GM23338 (cell line): ENCODE results near the gene KCNT1. TPM values are rescaled to one million over a fixed set of nuclear protein-coding genes. Genes with fewer than 3 reads are reported as not detected.

Experiments used
- ATAC-seq: fragments of 200-7000 bp; cut with Tn5 transposase; 3 replicates; pipeline ENCODE4 v1.9.1; 2020
- DNase-seq: peaks from one replicate; pipeline ENCODE4 v3.0.0-alpha.2; 2015; ENCODE audit warnings: low spot score
- H2AFZ ChIP-seq: fragments of 200-600 bp; sonication (generic); 2 replicates; pipeline ENCODE4 v1.8.0; 2016; ENCODE audit warnings: antibody characterized with exemption, mild to moderate bottlenecking, moderate library complexity
- H3F3A ChIP-seq: fragments of 200-600 bp; sonication (generic); replicated peaks from 2 replicates; pipeline ENCODE4 v1.8.0; 2017; ENCODE audit warnings: antibody characterized with exemption, mixed run types, low read depth
- H3K27ac ChIP-seq: fragments of 200-600 bp; sonication (generic); 2 replicates; pipeline ENCODE4 v1.6.1; 2016; ENCODE audit warnings: low read depth
- H3K27me3 ChIP-seq: fragments of 200-600 bp; sonication (generic); 2 replicates; pipeline ENCODE4 v1.8.0; 2016; ENCODE audit warnings: mild to moderate bottlenecking, mixed run types, moderate library complexity; ENCODE audit not compliant: insufficient read depth
- H3K36me3 ChIP-seq: fragments of 200-600 bp; sonication (generic); 2 replicates; pipeline ENCODE4 v1.8.0; 2016; ENCODE audit warnings: mild to moderate bottlenecking; ENCODE audit not compliant: insufficient read depth
- H3K4me1 ChIP-seq: fragments of 200-600 bp; sonication (generic); 2 replicates; pipeline ENCODE4 v1.8.0; 2016; ENCODE audit warnings: mild to moderate bottlenecking, moderate library complexity; ENCODE audit not compliant: insufficient read depth
- H3K4me2 ChIP-seq: fragments of 200-600 bp; sonication (generic); 2 replicates; pipeline ENCODE4 v1.7.1; 2017; ENCODE audit warnings: mixed run types
- H3K4me3 ChIP-seq: fragments of 200-600 bp; sonication (generic); 2 replicates; pipeline ENCODE4 v1.6.1; 2016; ENCODE audit warnings: mixed run types
- H3K79me2 ChIP-seq: fragments of 200-600 bp; sonication (generic); replicated peaks from 2 replicates; pipeline ENCODE4 v1.8.0; 2017; ENCODE audit warnings: mild to moderate bottlenecking; ENCODE audit not compliant: insufficient read depth
- H3K9me2 ChIP-seq: fragments of 200-600 bp; sonication (generic); 2 replicates; pipeline ENCODE4 v1.8.0; 2017; ENCODE audit not compliant: insufficient read depth
- H4K20me1 ChIP-seq: fragments of 200-600 bp; sonication (generic); replicated peaks from 2 replicates; pipeline ENCODE4 v1.8.0; 2017; ENCODE audit warnings: mild to moderate bottlenecking; ENCODE audit not compliant: insufficient read depth
- H3K27ac Mint-ChIP-seq: 2 replicates; pipeline ENCODE4 v1.8.0; 2020; ENCODE audit warnings: inconsistent platforms, mild to moderate bottlenecking, moderate library complexity, mixed read lengths
- H3K27me3 Mint-ChIP-seq: 3 replicates; pipeline ENCODE4 v1.8.0; 2022; ENCODE audit warnings: low read depth, mild to moderate bottlenecking, moderate library complexity, mixed read lengths, inconsistent platforms; ENCODE audit not compliant: insufficient read depth, poor library complexity
- H3K36me3 Mint-ChIP-seq: 3 replicates; pipeline ENCODE4 v1.8.0; 2021; ENCODE audit warnings: low read depth, mild to moderate bottlenecking, inconsistent platforms, moderate library complexity, mixed read lengths
- H3K4me1 Mint-ChIP-seq: 3 replicates; pipeline ENCODE4 v1.8.0; 2020; ENCODE audit warnings: mild to moderate bottlenecking, inconsistent platforms, mixed read lengths
- H3K4me3 Mint-ChIP-seq: 3 replicates; pipeline ENCODE4 v1.8.0; 2021; ENCODE audit warnings: moderate library complexity, mild to moderate bottlenecking, inconsistent platforms, mixed read lengths
- H3K9me3 Mint-ChIP-seq: 3 replicates; pipeline ENCODE4 v1.8.0; 2020; ENCODE audit warnings: moderate library complexity, mild to moderate bottlenecking, inconsistent platforms, mixed read lengths
- CREB1 ChIP-seq: fragments of 250-450 bp; sonication (Bioruptor Pico); IDR thresholded peaks from 2 replicates; pipeline ENCODE4 v1.5.0; 2020; ENCODE audit warnings: low read depth, mild to moderate bottlenecking, moderate library complexity
- EZH2 ChIP-seq: fragments of 200-600 bp; sonication (generic); IDR thresholded peaks from one replicate; pipeline ENCODE4 v1.8.0; 2017; ENCODE audit warnings: antibody characterized with exemption, mild to moderate bottlenecking, low read depth; ENCODE audit not compliant: unreplicated experiment
- EZH2phosphoT487 ChIP-seq: fragments of 200-600 bp; sonication (generic); IDR thresholded peaks from one replicate; pipeline ENCODE4 v1.8.1; 2018; ENCODE audit warnings: antibody characterized with exemption; ENCODE audit not compliant: unreplicated experiment
- JUNB ChIP-seq: IDR thresholded peaks from one replicate; pipeline ENCODE4 v1.6.1; 2016; ENCODE audit warnings: antibody characterized with exemption; ENCODE audit not compliant: unreplicated experiment
- NANOG ChIP-seq: IDR thresholded peaks from 2 replicates; pipeline ENCODE4 v1.6.1; 2016; ENCODE audit warnings: antibody characterized with exemption, borderline replicate concordance
- POLR2AphosphoS5 ChIP-seq: IDR thresholded peaks from 2 replicates; pipeline ENCODE4 v1.6.1; 2016; ENCODE audit warnings: antibody characterized with exemption, low read depth
- STAT1 ChIP-seq: IDR thresholded peaks from one replicate; pipeline ENCODE4 v1.6.1; 2016; ENCODE audit warnings: antibody characterized with exemption; ENCODE audit not compliant: unreplicated experiment
- ZNF114 ChIP-seq: fragments of 250-450 bp; sonication (Bioruptor Pico); IDR thresholded peaks from 2 replicates; pipeline ENCODE4 v1.5.0; 2020; ENCODE audit warnings: mild to moderate bottlenecking, moderate library complexity
- ZNF331 ChIP-seq: fragments of 250-450 bp; sonication (Bioruptor Pico); IDR thresholded peaks from 2 replicates; pipeline ENCODE4 v1.5.0; 2020; ENCODE audit warnings: low read depth, mild to moderate bottlenecking, moderate library complexity
- polyA plus RNA-seq: library from polyadenylated mRNA; unstranded; fragments of >200 nt; fragmentation: Nextera tagmentation; extraction: Ambion mirVana; gene quantifications from 2 replicates; pipeline ENCODE4 v1.2.1, GENCODE V29; 2016
- total RNA-seq: library from RNA; depleted of rRNA; stranded (reverse); fragments of >200 nt; shearing (Covaris generic); gene quantifications from 2 replicates; pipeline ENCODE4 v1.2.3, GENCODE V29; 2014
- TF ChIP-seq, protein P1 (sequence below): fragments of 250-450 bp; sonication (Bioruptor Pico); IDR thresholded peaks from 2 replicates; pipeline ENCODE4 v1.5.0; 2020; ENCODE audit warnings: mild to moderate bottlenecking, moderate library complexity
- TF ChIP-seq, protein P2 (sequence below): IDR thresholded peaks from one replicate; pipeline ENCODE4 v1.6.1; 2018; ENCODE audit warnings: antibody characterized with exemption; ENCODE audit not compliant: unreplicated experiment

Gene KCNT1
- total and polyA plus RNA-seq, 2 experiments from 2014 or later = 0.05 to 0.28 TPM

DNA sequence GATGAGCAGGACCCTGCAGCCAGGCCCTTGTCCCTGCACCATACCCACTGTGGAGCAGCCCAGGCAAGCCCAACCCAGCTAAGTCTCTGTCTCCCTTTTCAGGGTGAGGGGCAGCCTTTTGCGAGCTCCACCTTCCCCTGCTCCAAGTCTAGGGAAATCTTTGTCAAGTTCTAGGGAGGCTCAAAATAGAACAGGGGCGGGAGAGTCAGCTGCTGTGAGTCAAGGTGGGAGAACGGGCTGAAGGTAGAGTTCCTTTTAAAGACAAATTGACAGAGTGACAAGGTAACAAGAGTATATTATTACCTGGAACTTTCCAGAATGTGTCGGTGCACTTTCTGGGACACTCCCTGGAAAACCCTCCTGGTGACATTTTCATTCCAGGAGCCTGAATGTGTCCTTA is 64.7 kb downstream of the KCNT1 start:
- H3K27me3 Mint-ChIP-seq = peaks cover 12% of the 10 kb centered on the region
- no peak for TF ChIP-seq POLR2AphosphoS5
- no peak for TF ChIP-seq STAT1
- DNase-seq = no peak

DNA sequence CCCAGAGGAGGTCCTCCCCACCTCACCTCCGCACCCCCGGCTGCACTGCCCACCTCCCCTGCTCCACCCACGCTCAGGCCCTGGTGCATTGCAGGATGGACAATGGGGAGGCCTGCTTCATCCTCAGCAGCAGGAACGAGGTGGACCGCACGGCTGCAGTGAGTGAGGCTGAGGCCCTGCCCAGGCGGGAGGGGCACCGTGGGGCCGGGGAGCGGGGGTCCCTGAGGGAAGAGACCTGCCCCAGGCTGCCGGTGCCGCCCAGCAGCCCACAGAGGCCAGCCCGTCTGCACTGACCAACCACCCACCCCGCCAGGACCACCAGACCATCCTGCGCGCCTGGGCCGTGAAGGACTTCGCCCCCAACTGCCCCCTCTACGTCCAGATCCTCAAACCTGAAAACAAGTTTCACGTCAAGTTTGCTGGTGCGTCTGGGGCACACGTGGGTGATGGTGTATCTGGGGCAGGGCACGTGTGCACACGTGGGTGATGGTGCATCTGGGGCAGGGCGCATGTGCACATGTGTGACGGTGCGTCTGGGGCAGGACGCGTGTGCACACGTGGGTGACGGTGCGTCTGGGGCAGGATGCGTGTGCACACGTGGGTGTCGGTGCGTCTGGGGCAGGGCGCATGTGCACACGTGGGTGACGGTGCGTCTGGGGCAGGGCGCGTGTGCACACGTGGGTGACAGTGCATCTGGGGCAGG is 66.7 kb downstream of the KCNT1 start:
- no peaks in the 10 kb centered on the region for H3K27me3 ChIP-seq
- no peak overlapping the region for H3K4me2 ChIP-seq
- no peaks in the 10 kb centered on the region for H3K4me1 Mint-ChIP-seq
- H4K20me1 ChIP-seq = no peaks in the 10 kb centered on the region
- ATAC-seq (no peak), DNase-seq (no peak)
- peaks cover 16% of the 10 kb centered on the region for H3K9me3 Mint-ChIP-seq
- no peaks in the 10 kb centered on the region for H3K79me2 ChIP-seq
- no peak overlapping the region for H3K27ac ChIP-seq
- TF ChIP-seq ZNF114 (no peak), CREB1 (no peak), EZH2phosphoT487 (no peak), ZNF331 (CRISPR knock-in tag) (no peak), EZH2 (no peak), NANOG (no peak), POLR2AphosphoS5 (no peak), JUNB (no peak)
- TF ChIP-seq, protein P1, sequence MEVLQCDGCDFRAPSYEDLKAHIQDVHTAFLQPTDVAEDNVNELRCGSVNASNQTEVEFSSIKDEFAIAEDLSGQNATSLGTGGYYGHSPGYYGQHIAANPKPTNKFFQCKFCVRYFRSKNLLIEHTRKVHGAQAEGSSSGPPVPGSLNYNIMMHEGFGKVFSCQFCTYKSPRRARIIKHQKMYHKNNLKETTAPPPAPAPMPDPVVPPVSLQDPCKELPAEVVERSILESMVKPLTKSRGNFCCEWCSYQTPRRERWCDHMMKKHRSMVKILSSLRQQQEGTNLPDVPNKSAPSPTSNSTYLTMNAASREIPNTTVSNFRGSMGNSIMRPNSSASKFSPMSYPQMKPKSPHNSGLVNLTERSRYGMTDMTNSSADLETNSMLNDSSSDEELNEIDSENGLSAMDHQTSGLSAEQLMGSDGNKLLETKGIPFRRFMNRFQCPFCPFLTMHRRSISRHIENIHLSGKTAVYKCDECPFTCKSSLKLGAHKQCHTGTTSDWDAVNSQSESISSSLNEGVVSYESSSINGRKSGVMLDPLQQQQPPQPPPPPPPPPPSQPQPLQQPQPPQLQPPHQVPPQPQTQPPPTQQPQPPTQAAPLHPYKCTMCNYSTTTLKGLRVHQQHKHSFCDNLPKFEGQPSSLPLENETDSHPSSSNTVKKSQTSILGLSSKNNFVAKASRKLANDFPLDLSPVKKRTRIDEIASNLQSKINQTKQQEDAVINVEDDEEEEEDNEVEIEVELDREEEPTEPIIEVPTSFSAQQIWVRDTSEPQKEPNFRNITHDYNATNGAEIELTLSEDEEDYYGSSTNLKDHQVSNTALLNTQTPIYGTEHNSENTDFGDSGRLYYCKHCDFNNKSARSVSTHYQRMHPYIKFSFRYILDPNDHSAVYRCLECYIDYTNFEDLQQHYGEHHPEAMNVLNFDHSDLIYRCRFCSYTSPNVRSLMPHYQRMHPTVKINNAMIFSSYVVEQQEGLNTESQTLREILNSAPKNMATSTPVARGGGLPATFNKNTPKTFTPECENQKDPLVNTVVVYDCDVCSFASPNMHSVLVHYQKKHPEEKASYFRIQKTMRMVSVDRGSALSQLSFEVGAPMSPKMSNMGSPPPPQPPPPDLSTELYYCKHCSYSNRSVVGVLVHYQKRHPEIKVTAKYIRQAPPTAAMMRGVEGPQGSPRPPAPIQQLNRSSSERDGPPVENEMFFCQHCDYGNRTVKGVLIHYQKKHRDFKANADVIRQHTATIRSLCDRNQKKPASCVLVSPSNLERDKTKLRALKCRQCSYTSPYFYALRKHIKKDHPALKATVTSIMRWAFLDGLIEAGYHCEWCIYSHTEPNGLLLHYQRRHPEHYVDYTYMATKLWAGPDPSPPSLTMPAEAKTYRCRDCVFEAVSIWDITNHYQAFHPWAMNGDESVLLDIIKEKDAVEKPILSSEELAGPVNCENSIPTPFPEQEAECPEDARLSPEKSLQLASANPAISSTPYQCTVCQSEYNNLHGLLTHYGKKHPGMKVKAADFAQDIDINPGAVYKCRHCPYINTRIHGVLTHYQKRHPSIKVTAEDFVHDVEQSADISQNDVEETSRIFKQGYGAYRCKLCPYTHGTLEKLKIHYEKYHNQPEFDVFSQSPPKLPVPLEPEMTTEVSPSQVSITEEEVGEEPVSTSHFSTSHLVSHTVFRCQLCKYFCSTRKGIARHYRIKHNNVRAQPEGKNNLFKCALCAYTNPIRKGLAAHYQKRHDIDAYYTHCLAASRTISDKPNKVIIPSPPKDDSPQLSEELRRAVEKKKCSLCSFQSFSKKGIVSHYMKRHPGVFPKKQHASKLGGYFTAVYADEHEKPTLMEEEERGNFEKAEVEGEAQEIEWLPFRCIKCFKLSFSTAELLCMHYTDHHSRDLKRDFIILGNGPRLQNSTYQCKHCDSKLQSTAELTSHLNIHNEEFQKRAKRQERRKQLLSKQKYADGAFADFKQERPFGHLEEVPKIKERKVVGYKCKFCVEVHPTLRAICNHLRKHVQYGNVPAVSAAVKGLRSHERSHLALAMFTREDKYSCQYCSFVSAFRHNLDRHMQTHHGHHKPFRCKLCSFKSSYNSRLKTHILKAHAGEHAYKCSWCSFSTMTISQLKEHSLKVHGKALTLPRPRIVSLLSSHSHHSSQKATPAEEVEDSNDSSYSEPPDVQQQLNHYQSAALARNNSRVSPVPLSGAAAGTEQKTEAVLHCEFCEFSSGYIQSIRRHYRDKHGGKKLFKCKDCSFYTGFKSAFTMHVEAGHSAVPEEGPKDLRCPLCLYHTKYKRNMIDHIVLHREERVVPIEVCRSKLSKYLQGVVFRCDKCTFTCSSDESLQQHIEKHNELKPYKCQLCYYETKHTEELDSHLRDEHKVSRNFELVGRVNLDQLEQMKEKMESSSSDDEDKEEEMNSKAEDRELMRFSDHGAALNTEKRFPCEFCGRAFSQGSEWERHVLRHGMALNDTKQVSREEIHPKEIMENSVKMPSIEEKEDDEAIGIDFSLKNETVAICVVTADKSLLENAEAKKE = no peak
- TF ChIP-seq, protein P2, sequence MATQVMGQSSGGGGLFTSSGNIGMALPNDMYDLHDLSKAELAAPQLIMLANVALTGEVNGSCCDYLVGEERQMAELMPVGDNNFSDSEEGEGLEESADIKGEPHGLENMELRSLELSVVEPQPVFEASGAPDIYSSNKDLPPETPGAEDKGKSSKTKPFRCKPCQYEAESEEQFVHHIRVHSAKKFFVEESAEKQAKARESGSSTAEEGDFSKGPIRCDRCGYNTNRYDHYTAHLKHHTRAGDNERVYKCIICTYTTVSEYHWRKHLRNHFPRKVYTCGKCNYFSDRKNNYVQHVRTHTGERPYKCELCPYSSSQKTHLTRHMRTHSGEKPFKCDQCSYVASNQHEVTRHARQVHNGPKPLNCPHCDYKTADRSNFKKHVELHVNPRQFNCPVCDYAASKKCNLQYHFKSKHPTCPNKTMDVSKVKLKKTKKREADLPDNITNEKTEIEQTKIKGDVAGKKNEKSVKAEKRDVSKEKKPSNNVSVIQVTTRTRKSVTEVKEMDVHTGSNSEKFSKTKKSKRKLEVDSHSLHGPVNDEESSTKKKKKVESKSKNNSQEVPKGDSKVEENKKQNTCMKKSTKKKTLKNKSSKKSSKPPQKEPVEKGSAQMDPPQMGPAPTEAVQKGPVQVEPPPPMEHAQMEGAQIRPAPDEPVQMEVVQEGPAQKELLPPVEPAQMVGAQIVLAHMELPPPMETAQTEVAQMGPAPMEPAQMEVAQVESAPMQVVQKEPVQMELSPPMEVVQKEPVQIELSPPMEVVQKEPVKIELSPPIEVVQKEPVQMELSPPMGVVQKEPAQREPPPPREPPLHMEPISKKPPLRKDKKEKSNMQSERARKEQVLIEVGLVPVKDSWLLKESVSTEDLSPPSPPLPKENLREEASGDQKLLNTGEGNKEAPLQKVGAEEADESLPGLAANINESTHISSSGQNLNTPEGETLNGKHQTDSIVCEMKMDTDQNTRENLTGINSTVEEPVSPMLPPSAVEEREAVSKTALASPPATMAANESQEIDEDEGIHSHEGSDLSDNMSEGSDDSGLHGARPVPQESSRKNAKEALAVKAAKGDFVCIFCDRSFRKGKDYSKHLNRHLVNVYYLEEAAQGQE = no peak
- H3K36me3 ChIP-seq = no peaks in the 10 kb centered on the region
- H3K4me3 Mint-ChIP-seq = no peak overlapping the region
- H3K36me3 Mint-ChIP-seq = peaks cover 5% of the 10 kb centered on the region; the same call in 1 of the 3 replicates
- H3K4me1 ChIP-seq = no peaks in the 10 kb centered on the region
- H3K27ac Mint-ChIP-seq = no peak overlapping the region
- peaks cover 7% of the 10 kb centered on the region for H3K27me3 Mint-ChIP-seq
- H3K4me3 ChIP-seq = no peak overlapping the region
- no peaks in the 10 kb centered on the region for H3K9me2 ChIP-seq
- H2AFZ ChIP-seq = no peak overlapping the region
- no peaks in the 10 kb centered on the region for H3F3A ChIP-seq

More for the DNA sequence above, 64.7 kb downstream of the KCNT1 start:
- H3K9me2 ChIP-seq = no peaks in the 10 kb centered on the region
- Mint-ChIP-seq H3K4me1 (no peaks in the 10 kb centered on the region), H3K4me3 (no peak overlapping the region), H3K9me3 (peaks cover 16% of the 10 kb centered on the region), H3K27ac (no peak overlapping the region), H3K36me3 (peaks cover 5% of the 10 kb centered on the region; the same call in 1 of the 3 replicates)
- no peak overlapping the region for H2AFZ ChIP-seq
- no peaks in the 10 kb centered on the region for H3K4me1 ChIP-seq
- H3F3A ChIP-seq = no peaks in the 10 kb centered on the region
- H3K27ac ChIP-seq = no peak overlapping the region
- H3K27me3 ChIP-seq = no peaks in the 10 kb centered on the region
- no peaks in the 10 kb centered on the region for H4K20me1 ChIP-seq
- no peaks in the 10 kb centered on the region for H3K36me3 ChIP-seq
- H3K4me2 ChIP-seq = no peak overlapping the region
- H3K79me2 ChIP-seq = no peaks in the 10 kb centered on the region
- no peak for ATAC-seq
- no peak overlapping the region for H3K4me3 ChIP-seq
